KMS-11 (cell line): ENCODE data around the gene RGS12.

Experiments used
- H2AFZ ChIP-seq: fragments of 200-600 bp; sonication (generic); 2 replicates; pipeline ENCODE4 v1.6.1; 2016; ENCODE audit warnings: antibody characterized with exemption, mixed run types, low read depth
- H3K27ac ChIP-seq: fragments of 200-600 bp; sonication (generic); 2 replicates; pipeline ENCODE4 v1.6.1; 2016; ENCODE audit warnings: mild to moderate bottlenecking, mixed run types
- H3K27me3 ChIP-seq: fragments of 200-600 bp; sonication (generic); 2 replicates; pipeline ENCODE4 v1.6.1; 2017; ENCODE audit warnings: mild to moderate bottlenecking, low read depth, mixed run types, moderate library complexity; ENCODE audit not compliant: insufficient read depth
- H3K36me3 ChIP-seq: fragments of 200-600 bp; sonication (generic); 2 replicates; pipeline ENCODE4 v1.6.1; 2017; ENCODE audit warnings: mild to moderate bottlenecking, mixed run types; ENCODE audit not compliant: insufficient read depth
- H3K4me1 ChIP-seq: fragments of 200-600 bp; sonication (generic); 2 replicates; pipeline ENCODE4 v1.6.1; 2016; ENCODE audit warnings: mild to moderate bottlenecking, low read depth, mixed run types; ENCODE audit not compliant: poor library complexity, severe bottlenecking
- H3K4me2 ChIP-seq: fragments of 200-600 bp; sonication (generic); 2 replicates; pipeline ENCODE4 v1.7.0; 2016; ENCODE audit warnings: mild to moderate bottlenecking, mixed run types
- H3K4me3 ChIP-seq: fragments of 200-600 bp; sonication (generic); IDR thresholded peaks from 2 replicates; pipeline ENCODE4 v1.6.1; 2017; ENCODE audit warnings: low read depth, low read length, mixed read lengths; ENCODE audit not compliant: insufficient read depth
- H3K79me2 ChIP-seq: fragments of 200-600 bp; sonication (generic); 2 replicates; pipeline ENCODE4 v1.6.1; 2016; ENCODE audit warnings: low read depth, mixed run types; ENCODE audit not compliant: insufficient read depth
- H3K9ac ChIP-seq: fragments of 200-600 bp; sonication (generic); 2 replicates; pipeline ENCODE4 v1.6.1; 2016; ENCODE audit warnings: mild to moderate bottlenecking, mixed run types
- H4K20me1 ChIP-seq: fragments of 200-600 bp; sonication (generic); 2 replicates; pipeline ENCODE4 v1.6.1; 2016; ENCODE audit warnings: mild to moderate bottlenecking, mixed run types; ENCODE audit not compliant: insufficient read depth
- TF ChIP-seq, protein P1 (sequence below): fragments of 200-600 bp; sonication (generic); conservative IDR thresholded peaks from 2 replicates; pipeline ENCODE4 v1.6.1; 2017; ENCODE audit warnings: low read depth, mild to moderate bottlenecking, antibody characterized with exemption, low read length, moderate library complexity, mixed read lengths

The RGS12 gene

GRCh38 chr4:3341760-3342159, 48.9 kb downstream of the RGS12 start:
- H4K20me1 ChIP-seq, result no peaks in the 10 kb centered on the region
- no peaks in the 10 kb centered on the region for H3K4me1 ChIP-seq
- TF ChIP-seq, protein P1, sequence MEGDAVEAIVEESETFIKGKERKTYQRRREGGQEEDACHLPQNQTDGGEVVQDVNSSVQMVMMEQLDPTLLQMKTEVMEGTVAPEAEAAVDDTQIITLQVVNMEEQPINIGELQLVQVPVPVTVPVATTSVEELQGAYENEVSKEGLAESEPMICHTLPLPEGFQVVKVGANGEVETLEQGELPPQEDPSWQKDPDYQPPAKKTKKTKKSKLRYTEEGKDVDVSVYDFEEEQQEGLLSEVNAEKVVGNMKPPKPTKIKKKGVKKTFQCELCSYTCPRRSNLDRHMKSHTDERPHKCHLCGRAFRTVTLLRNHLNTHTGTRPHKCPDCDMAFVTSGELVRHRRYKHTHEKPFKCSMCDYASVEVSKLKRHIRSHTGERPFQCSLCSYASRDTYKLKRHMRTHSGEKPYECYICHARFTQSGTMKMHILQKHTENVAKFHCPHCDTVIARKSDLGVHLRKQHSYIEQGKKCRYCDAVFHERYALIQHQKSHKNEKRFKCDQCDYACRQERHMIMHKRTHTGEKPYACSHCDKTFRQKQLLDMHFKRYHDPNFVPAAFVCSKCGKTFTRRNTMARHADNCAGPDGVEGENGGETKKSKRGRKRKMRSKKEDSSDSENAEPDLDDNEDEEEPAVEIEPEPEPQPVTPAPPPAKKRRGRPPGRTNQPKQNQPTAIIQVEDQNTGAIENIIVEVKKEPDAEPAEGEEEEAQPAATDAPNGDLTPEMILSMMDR, result no peak
- H3K4me3 ChIP-seq, result no peak overlapping the region
- H3K27me3 ChIP-seq, result no peaks in the 10 kb centered on the region
- no peak overlapping the region for H3K27ac ChIP-seq
- no peaks in the 10 kb centered on the region for H3K36me3 ChIP-seq
- H3K79me2 ChIP-seq, result no peaks in the 10 kb centered on the region
- H2AFZ ChIP-seq, result no peak overlapping the region
- no peak overlapping the region for H3K4me2 ChIP-seq
- H3K9ac ChIP-seq, result no peak overlapping the region

DNA sequence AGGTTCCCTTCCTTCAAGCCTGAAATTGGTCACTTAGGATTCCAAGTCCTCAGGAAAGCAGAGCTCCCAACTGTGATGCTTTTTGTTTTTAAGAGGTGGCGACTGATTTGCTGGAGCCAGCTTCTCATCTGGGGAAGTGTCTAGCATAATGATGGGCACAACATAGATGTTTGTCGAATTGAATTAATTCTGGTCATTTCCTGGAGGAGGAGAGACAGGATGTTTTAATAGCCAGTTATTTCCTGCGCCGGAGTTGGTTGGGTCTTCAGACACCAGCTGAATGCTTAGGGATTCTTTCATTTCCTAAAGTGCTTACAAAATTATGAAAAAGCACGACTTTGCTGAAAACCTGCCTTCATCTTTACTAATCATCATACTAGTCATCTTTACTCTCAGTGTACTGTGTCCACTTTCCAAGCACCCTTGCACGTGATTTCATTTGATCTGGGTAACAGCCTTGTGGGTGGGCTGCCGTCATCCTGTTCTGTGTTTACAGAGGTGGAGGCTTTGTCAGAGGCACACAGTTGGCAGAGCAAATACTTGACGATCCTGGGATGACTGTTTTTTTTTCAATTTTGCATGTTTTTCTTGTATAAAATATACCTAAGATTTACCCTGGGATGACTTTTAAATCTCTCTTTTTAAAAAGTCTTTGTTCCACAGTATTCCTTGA, 49.5 kb downstream of the RGS12 start:
- no peaks in the 10 kb centered on the region for H3K79me2 ChIP-seq
- H4K20me1 ChIP-seq, result no peaks in the 10 kb centered on the region
- no peaks in the 10 kb centered on the region for H3K4me1 ChIP-seq
- no peak overlapping the region for H3K4me3 ChIP-seq
- H3K9ac ChIP-seq, result no peak overlapping the region
- H3K27me3 ChIP-seq, result no peaks in the 10 kb centered on the region
- no peaks in the 10 kb centered on the region for H3K36me3 ChIP-seq
- TF ChIP-seq, protein P1, result no peak
- H3K4me2 ChIP-seq, result no peak overlapping the region
- H3K27ac ChIP-seq, result no peak overlapping the region
- H2AFZ ChIP-seq, result no peak overlapping the region
